Parathyroid adenoma (tissue), 2 donors: ENCODE results near the gene FIZ1.
A peak's percentile ranks its signal among the peaks of the same experiment; 100 is the strongest.

Experiments
- H2AFZ ChIP-seq: fragments of 300-600 bp; sonication (generic); one replicate; pipeline ENCODE4 v1.7.0; 2017; ENCODE audit warnings: antibody characterized with exemption, mild to moderate bottlenecking
- H3K27ac ChIP-seq: fragments of 300-600 bp; sonication (generic); one replicate; pipeline ENCODE4 v1.7.0; 2017
- H3K27me3 ChIP-seq: fragments of 300-600 bp; sonication (generic); one replicate; pipeline ENCODE4 v1.7.0; 2017; ENCODE audit warnings: low read length; ENCODE audit not compliant: control insufficient read depth, insufficient read depth
- H3K36me3 ChIP-seq: fragments of 300-600 bp; sonication (generic); one replicate; pipeline ENCODE4 v1.7.0; 2017; ENCODE audit warnings: low read length; ENCODE audit not compliant: control insufficient read depth, insufficient read depth
- H3K4me1 ChIP-seq: fragments of 300-600 bp; sonication (generic); one replicate; pipeline ENCODE4 v1.7.0; 2017; ENCODE audit warnings: control low read depth
- H3K4me2 ChIP-seq: fragments of 300-600 bp; sonication (generic); one replicate; pipeline ENCODE4 v1.7.0; 2017; ENCODE audit warnings: low read length
- H3K4me3 ChIP-seq: fragments of 300-600 bp; sonication (generic); one replicate; pipeline ENCODE4 v1.7.0; 2017; ENCODE audit warnings: low read depth, low read length
- H3K79me2 ChIP-seq: fragments of 300-600 bp; sonication (generic); one replicate; pipeline ENCODE4 v1.7.0; 2017; ENCODE audit warnings: control low read depth
- H3K9ac ChIP-seq: fragments of 300-600 bp; sonication (generic); one replicate; pipeline ENCODE4 v1.7.0; 2017; ENCODE audit warnings: mild to moderate bottlenecking
- H3K9me3 ChIP-seq: fragments of 300-600 bp; sonication (generic); one replicate; pipeline ENCODE4 v1.7.0; 2017; ENCODE audit warnings: low read length; ENCODE audit not compliant: control insufficient read depth
- CTCF ChIP-seq: fragments of 300-600 bp; sonication (generic); IDR thresholded peaks from one replicate; pipeline ENCODE4 v1.7.0; 2017; ENCODE audit warnings: antibody characterized with exemption, mild to moderate bottlenecking
- donor health status: primary hyperparathyroidism.

Gene FIZ1

DNA sequence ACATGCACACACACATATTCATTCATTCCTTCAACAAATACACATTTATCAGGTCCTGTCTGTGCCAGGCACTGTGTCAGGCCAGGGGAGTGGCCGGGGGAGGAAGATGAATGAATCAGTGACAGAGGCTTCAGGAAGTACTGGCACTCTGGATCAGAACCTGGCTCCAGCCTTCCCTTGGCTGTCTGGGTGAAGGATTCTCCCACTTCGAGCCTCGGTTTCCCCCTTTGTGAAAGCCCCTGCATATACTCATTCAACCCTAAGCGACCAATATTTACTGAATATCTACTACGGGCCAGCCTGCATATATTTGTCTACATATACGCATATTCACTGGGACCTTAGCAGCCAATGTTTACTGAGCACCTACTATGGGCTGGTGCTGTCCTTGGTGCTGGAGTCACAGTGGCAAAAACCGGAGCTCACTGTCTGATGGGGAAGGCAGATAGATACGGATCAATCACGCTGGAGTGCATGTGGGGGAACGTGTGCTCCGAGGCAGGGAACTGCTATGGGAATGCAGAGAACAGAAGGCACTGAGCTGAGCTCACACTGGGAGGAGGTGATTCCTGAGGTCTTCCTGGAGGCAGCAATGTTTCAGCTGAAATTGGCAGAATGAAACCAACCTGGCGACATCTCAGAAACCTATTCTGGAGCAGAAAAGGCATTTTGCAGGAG lies 18.0 kb downstream of the FIZ1 start:
- no peaks in the 10 kb centered on the region for H3K27me3 ChIP-seq
- H3K27ac ChIP-seq: peak overlapping the region; percentile 91
- no peak for TF ChIP-seq CTCF

GRCh38 chr19:55580628-55581144 lies 18.6 kb downstream of the FIZ1 start, which contains the start of gene ZNF579:
Gene ZNF579 (minus strand): TSS chr19:55580848. CDS start chr19:55579639, 1,209 bp downstream.
- peaks cover 11% of the 10 kb centered on the region for H3K4me1 ChIP-seq
- no peaks in the 10 kb centered on the region for H3K36me3 ChIP-seq
- peak within 1 kb of the TSS; percentile 68 for H3K4me2 ChIP-seq
- H3K4me3 ChIP-seq: peak within 1 kb of the TSS; percentile 86
- H3K27me3 ChIP-seq: no peaks in the 10 kb centered on the region
- TF ChIP-seq CTCF: no peak
- H3K27ac ChIP-seq: peak within 1 kb of the TSS; percentile 91
- H3K79me2 ChIP-seq: no peaks in the 10 kb centered on the region
- H3K9ac ChIP-seq: peak within 1 kb of the TSS; percentile 91
- no peaks in the 10 kb centered on the region for H3K9me3 ChIP-seq
- H2AFZ ChIP-seq: peak within 1 kb of the TSS; percentile 98

More for the DNA sequence above, 18.0 kb downstream of the FIZ1 start:
- Histone ChIP-seq H3K4me2 (peak overlapping the region; percentile 68), H3K79me2 (no peaks in the 10 kb centered on the region), H3K36me3 (no peaks in the 10 kb centered on the region), H3K4me1 (peaks cover 14% of the 10 kb centered on the region), H3K9ac (peak overlapping the region; percentile 91), H3K9me3 (no peaks in the 10 kb centered on the region), H2AFZ (peak overlapping the region; percentile 98), H3K4me3 (peak overlapping the region; percentile 86)

DNA sequence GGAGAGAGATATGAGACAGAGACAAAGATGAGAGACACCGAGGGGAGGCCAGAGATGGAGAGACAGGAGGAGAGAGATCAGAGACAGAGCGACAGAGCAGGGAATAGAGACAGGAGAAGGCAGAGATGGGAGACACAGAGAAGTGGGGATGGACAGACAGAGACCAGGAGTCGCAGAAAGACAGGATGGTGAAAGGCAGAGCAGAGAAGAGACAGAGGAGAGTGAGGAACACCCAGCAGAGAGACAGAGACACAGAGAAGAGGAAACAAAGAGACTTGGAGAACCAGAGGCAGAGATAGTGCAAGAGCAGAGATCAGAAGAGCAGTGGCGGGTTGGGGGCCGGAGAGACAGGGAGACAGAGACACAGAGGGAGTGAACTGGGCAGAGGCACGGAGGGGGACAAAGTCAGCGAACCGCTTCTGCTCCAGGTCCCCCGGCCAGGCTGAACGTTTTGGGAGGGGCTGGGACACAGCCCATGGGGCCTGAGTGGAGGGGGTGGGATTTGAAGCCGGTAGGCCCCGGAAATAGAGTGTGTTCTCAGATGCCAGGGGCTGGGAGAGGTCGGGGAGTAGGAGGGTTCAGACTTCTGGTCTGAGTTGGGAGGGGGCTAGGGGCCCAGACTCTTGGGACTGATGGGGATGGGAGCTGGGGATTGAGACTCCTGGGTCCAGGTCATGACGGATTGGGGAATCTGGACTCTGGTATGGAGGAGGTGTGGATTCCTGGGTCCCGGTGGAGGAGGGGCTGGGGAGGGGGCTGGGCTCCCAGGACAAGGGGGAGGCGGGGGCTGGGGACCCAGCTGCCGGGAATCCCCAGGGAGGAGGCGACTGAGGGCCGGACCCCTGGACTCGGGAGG lies 19.3 kb downstream of the FIZ1 start:
- H3K4me2 ChIP-seq: peak overlapping the region; percentile 68
- no peaks in the 10 kb centered on the region for H3K27me3 ChIP-seq
- H3K79me2 ChIP-seq: no peaks in the 10 kb centered on the region
- H3K27ac ChIP-seq: peak overlapping the region; percentile 91
- H3K4me3 ChIP-seq: peak overlapping the region; percentile 86
- no peak for TF ChIP-seq CTCF
- H2AFZ ChIP-seq: peak overlapping the region; percentile 98
- no peaks in the 10 kb centered on the region for H3K9me3 ChIP-seq
- H3K9ac ChIP-seq: peak overlapping the region; percentile 91
- peaks cover 11% of the 10 kb centered on the region for H3K4me1 ChIP-seq
- no peaks in the 10 kb centered on the region for H3K36me3 ChIP-seq

GRCh38 chr19:55578761-55579747 lies 20.3 kb downstream of the FIZ1 start:
- Histone ChIP-seq H3K27me3 (no peaks in the 10 kb centered on the region), H3K36me3 (no peaks in the 10 kb centered on the region), H3K9ac (no peak overlapping the region), H3K4me1 (peaks cover 11% of the 10 kb centered on the region), H3K9me3 (no peaks in the 10 kb centered on the region), H2AFZ (no peak overlapping the region), H3K79me2 (no peaks in the 10 kb centered on the region), H3K4me3 (peak overlapping the region; percentile 86), H3K27ac (no peak overlapping the region), H3K4me2 (peak overlapping the region; percentile 68)
- TF ChIP-seq CTCF: no peak
